Uterus (tissue), 2 donors: ENCODE measurements around the gene CA4.

ENCODE experiments used
- CTCF ChIP-seq, 4 experiments: fragments of 200-600 bp in 2 of 4; fragments of 450-650 bp in 2 of 4; sonication (generic) in 2 of 4; IDR thresholded peaks; one replicate each; pipeline ENCODE4 v1.5.1; 2016 to 2019; ENCODE audit warnings: antibody characterized with exemption in 4 of 4, mild to moderate bottlenecking in 2 of 4, moderate library complexity in 1 of 4
- POLR2A ChIP-seq, 2 donors: fragments of 450-650 bp; IDR thresholded peaks; one replicate each; pipeline ENCODE4 v1.6.1; 2016; ENCODE audit warnings: antibody characterized with exemption in 2 of 2, mild to moderate bottlenecking in 1 of 2, moderate library complexity in 1 of 2

- TF ChIP-seq CTCF (IDR thresholded peaks at IDR 0.05) (no peak), POLR2A (IDR thresholded peaks at IDR 0.05) (no peak)
Observed at GRCh38 chr17:60173304-60173819, 23.6 kb downstream of the CA4 start.
